Ramos (cell line): ENCODE results near the gene CCNQ.

Experiments
- in situ Hi-C: fragments of 300-500 bp; cut with MboI; formaldehyde crosslinking; loops from one replicate; pipeline ENCODE4 v1.14.3; 2022; ENCODE audit warnings: low sequenced_read_pairs; ENCODE audit not compliant: unreplicated experiment

CCNQ gene

GRCh38 chrX:153599192-153600031, 473 bp upstream of the CCNQ start:
- in situ Hi-C loops, result no loop called here

GRCh38 chrX:153596981-153597750, 1.8 kb downstream of the CCNQ start:
- in situ Hi-C loops, result no loop called here

GRCh38 chrX:153595859-153596857, 2.8 kb downstream of the CCNQ start:
- in situ Hi-C loops, result no loop called here

DNA sequence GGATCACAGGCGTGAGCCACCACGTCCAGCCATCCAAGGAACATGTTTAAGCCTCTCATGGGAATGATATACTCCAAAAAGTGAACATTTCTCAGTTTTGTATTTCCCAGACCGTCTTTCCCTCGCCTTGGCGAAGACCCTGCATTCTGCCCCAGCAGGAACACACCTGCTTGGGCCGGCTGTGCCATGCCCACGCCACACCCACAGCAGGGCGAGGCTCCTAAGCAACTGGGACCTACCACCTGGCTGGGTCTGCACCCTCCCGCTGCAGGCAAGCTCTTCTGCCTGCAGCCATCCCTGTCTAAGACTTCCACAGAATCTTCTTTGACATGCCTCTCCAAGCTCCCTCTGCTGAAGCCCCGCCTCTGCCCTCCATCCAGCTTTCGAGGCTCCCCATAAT, 3.6 kb downstream of the CCNQ start:
- in situ Hi-C loops, result no loop called here

DNA sequence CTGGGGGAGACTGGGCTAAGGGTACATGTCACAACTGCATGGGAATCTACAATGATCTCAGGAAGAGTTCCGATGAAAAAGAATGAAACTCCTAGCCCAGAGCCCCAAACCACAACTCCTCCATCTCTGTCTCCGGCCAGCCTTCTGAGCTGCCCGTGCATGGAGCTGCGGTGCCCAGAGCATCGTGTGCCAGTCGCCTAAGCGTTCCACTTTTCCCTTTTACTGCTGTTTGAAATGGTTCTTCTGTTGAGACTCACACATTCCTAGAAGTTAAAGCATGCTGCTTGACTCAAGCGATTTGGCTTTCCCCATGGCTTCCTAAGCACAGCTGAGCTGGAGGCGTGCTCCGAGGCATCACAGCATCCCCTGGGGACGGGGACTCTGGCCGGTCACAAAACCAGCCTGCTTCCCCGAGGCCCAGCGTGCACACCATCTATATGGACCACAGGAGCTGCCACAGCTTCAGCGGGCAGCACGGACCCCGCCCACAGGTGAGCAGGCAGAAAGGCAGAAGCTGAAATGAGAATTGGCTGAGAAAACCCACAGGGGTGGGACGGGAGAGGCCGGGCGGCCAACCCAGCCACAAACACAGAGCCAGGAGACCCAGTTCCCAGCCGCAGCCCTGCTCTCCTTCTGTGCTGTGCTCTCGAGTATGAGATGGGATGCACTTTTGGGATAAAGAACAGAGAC, 5.0 kb downstream of the CCNQ start:
- in situ Hi-C loops, result no loop called here

DNA sequence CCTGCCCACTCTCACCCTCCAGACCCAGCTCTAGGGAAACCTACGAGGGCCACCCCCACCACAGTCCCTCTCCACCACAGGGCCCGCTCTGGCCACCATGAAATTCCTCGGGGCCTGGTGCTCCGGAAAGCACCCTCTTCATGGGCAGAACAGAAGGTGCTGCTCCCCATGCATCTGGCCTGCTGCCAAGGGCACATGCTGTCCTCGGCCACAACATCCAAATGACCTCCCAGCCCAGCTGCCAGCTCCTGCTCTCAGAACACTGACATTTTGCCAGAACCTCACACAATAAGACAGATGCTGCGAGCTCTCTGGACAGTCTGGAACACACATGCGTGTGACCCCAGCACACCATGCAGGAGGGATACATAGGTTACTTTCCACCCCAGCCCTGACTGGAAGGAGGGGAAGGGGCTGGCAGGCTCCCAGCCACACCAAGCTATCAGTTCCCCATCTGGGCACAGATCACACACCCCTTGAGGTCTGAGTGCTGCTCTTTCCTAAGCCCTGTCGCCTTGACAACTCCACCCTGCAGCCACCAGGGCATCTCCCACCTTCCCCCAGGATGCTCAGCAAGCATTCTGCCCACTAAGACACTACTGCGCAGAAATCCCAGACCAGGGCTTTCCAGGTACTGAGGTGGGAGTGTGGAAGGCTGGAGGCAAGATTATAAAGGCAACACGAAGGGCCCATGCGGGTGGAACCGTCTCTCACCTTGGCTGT, 5.8 kb downstream of the CCNQ start:
- in situ Hi-C loops, result no loop called here

GRCh38 chrX:153592091-153592833, 6.7 kb downstream of the CCNQ start:
- in situ Hi-C loops, result no loop called here

GRCh38 chrX:153590961-153591956, 7.7 kb downstream of the CCNQ start:
- in situ Hi-C loops, result no loop called here

DNA sequence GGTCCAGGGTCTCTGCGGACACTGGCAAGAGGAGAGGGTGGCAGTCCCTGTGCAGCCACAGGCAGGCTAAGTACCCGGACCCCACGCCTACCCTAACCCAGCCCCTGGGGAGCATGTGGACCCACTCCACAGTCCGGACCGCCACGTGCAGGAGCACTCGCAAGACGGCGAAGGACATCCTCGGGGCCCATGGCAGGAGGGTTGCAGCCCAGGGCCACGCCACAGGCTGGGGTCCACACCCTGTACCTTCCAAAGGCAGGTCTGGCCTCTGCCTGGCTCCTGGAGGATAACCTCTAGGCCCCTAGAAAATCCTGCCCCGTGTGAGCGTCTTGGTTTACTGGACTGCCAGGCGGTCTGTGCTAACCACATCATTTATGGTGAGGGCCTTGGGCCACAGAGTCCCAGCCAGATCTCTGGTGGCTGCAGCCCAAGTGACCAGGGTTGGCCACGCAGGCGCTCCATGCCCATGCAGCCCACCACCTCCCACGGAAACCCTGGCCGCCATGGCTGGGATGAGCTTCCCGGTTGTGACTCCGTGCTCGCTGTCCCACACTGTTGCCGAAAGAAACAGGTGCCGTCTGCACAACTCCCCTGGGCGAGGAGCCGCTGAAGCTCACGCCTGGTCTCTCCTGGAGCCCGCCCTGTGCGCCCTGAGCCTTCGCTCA, 10.0 kb downstream of the CCNQ start:
- in situ Hi-C loops, result no loop called here

DNA sequence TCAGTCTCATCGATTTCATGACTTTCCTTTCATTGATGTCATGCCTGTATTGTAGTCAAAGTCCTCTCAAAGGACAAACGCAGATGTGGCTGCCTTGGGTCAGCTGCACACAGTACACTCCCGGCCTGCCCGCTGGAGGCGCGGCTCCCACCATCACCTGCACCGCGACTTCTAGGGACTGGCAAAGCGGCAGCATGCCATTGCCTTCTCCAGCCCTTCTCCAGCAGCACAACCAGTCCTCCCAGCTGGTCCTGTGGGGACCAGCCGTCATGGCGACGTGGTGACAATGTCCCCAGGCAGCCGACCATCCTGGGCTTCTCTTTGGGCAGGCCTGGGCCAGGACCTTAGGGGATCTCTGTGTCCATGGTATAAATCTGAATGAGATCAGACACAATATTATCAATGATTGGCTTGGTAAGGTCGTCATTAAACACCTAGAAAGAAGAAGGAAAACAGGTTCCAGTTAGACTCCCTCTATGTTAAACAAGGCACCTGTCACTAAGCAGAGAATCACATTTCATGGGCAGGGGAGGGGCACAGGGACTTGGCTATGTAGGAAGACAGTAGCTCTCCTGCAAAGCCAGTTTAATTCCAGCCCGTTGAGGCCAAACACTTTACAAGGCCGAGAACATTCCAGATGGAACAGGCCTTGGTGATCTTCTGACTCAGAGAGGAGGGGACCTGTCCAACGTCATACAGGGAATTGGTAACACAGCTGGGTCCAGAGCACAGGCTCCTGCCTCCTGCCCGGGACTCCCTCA, 10.7 kb downstream of the CCNQ start:
- in situ Hi-C loops, result no loop called here

DNA sequence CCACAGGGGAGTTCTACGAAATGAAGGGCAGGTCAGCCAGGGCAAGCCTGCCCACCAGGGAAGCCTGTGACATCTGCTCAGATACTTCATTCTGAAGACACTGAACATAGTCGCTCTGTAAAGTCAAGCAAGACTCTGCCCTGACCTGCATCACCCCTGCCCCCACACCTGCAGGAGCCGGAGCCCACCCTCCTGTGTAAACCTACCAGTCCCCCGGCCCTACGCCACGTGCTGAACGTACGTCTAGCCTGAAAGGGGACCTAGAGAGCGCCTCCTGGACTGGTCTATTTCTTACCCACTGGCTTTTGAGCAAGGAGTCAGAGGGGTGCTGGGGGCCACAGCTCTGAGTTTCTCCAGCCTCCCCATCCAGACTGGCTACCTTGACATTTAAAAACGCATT, 11.6 kb downstream of the CCNQ start:
- in situ Hi-C loops, result no loop called here

GRCh38 chrX:153585827-153586226, 13.1 kb downstream of the CCNQ start:
- in situ Hi-C loops, result no loop called here

GRCh38 chrX:153583433-153583832, 15.5 kb downstream of the CCNQ start:
- in situ Hi-C loops, result no loop called here

- in situ Hi-C loops, result no loop called here
Observed at GRCh38 chrX:153582896-153583295, 16.0 kb downstream of the CCNQ start.

DNA sequence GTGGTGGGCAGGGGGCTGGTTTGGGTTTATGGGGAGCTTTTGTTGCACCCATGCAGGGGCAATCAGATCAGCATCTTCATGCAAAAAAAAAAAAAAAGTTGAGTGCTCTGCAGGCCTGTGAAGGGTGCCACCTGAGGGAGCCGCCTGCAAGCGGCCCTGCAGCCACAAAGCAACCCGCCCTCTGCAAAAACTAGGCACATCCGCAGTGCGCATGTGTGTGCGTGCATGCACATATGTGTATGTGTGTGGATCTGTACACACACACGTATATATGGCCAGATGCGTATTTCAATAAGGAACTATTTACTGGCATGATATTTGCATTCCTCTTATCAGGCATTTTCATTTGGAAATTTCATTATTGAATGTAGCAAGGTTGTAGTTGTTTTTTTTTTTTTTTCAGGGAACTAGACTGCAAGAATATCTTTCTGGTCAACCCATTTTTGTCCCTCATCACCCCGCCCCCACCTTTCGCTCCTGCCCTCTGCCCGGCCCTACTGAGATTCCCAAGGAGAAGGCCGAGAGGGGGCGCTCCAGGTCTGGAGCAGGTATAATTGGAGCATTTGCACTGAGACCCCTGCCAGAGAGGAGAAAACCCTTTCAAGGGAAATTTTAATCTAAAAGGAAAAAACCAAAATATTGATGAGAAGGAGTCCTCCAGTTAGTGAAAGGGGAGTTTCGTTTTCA, 18.1 kb downstream of the CCNQ start:
- in situ Hi-C loops, result no loop called here

- in situ Hi-C loops, result no loop called here
Observed at GRCh38 chrX:153578889-153579288, 20.1 kb downstream of the CCNQ start.
